ENCODE measurements around the gene TUBB4A. TPM values are rescaled to one million over a fixed set of nuclear protein-coding genes. Genes with fewer than 3 reads are reported as not detected.
"Not testable (repeated sequence)": the region's sequence is repeated elsewhere in the genome, so short reads cannot be mapped to it uniquely, and the experiment has no call there.

Gene TUBB4A
- total RNA-seq, 1 donor from 2014 or later, result 0.40 TPM

- DNase-seq (ENCODE audit: low spot score), result no peak
- intact Hi-C loops (cut with DNase I), result no loop called here
These were observed 26.5 kb upstream of the TUBB4A start for GRCh38 chr19:6528544-6529121.

GRCh38 chr19:6527893-6528543, 25.9 kb upstream of the TUBB4A start:
- DNase-seq (ENCODE audit: low spot score), result no peak
- intact Hi-C loops (cut with DNase I), result no loop called here

- DNase-seq (ENCODE audit: low spot score), result no peak
- intact Hi-C loops (cut with DNase I), result no loop called here
These were observed 22.2 kb upstream of the TUBB4A start for GRCh38 chr19:6524311-6524710.

GRCh38 chr19:6522712-6523111, 20.6 kb upstream of the TUBB4A start:
- DNase-seq (ENCODE audit: low spot score), result no peak
- intact Hi-C loops (cut with DNase I), result no loop called here

- no peak for DNase-seq (ENCODE audit: low spot score)
- intact Hi-C loops (cut with DNase I), result no loop called here
These were observed 19.9 kb upstream of the TUBB4A start for GRCh38 chr19:6521718-6522646.

GRCh38 chr19:6519289-6519688, 17.2 kb upstream of the TUBB4A start:
- DNase-seq (ENCODE audit: low spot score), result no peak
- intact Hi-C loops (cut with DNase I), result loop anchor here (5.0 kb wide), 2 partner anchors 218 to 343 kb away; partner anchors contain the start of genes GPR108 and TRIP10

- no peak for DNase-seq (ENCODE audit: low spot score)
- intact Hi-C loops (cut with DNase I), result loop anchor here (5.0 kb wide), 2 partner anchors 219 to 344 kb away; partner anchors contain the start of genes GPR108 and TRIP10
These were observed 16.2 kb upstream of the TUBB4A start for GRCh38 chr19:6518145-6518911.

- intact Hi-C loops (cut with DNase I), result loop anchor here (1.0 to 5.0 kb wide), 3 partner anchors 117 to 346 kb away; partner anchors contain the start of genes GPR108 and TRIP10
- peak; percentile 93 for DNase-seq (ENCODE audit: low spot score)
These were observed 14.7 kb upstream of the TUBB4A start for GRCh38 chr19:6516659-6517291.

- intact Hi-C loops (cut with DNase I), result loop anchor here (5.0 kb wide), 2 partner anchors 221 to 346 kb away; partner anchors contain the start of genes GPR108 and TRIP10
These were observed 14.0 kb upstream of the TUBB4A start for GRCh38 chr19:6516018-6516658.

DNA sequence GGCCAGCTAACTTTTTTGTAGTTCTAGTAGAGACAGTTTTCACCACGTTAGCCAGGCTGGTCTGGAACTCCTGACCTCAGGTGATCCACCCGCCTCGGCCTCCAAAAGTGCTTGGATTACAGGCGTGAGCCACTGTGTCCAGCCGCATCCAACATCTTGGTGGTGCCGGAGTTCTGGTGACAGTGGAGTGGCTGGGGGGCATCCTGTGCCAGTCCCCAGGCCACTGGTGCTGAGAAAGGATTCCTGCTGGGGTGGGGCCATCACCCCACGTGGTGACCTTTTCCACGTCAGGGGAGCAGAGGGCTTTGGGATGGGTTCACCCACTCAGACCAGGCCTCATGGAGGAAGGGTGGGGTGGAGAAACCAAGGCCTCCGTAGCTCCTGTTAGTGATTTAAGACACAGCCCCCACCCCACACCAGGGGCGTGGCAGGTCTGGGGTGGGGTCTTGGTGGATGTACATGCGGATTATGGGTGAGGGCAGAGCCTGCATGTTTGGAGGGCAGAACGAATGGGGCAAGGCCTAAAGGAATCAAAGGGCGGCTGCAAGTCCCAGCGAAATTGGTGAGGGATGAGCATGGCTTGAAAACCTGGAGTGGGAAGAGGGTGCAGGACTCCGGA, 12.9 kb upstream of the TUBB4A start:
- DNase-seq (ENCODE audit: low spot score), result no peak
- intact Hi-C loops (cut with DNase I), result loop anchor here (5.0 kb wide), 2 partner anchors 222 to 347 kb away; partner anchors contain the start of genes GPR108 and TRIP10

More at GRCh38 chr19:6516018-6516658, 14.0 kb upstream of the TUBB4A start:
- DNase-seq (ENCODE audit: low spot score), result peak; percentile 94

DNA sequence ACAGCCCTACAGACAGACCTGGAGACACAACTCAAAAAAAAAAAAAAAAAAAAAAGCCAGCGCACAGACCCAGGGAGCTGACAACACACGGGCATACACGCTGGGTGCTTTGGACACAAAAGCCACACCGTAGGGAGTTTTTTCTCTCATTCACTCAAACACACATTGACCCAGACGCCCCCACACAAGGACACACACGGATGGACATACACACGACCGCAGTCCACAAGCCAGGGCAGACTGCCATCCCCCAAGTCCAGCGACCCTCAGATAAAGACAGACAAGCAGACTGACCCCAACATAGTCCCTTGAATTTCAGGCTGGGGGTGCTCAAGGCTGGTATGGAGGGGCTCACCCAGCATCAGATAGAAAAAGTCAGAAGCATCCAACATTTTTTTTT, 12.0 kb upstream of the TUBB4A start:
- intact Hi-C loops (cut with DNase I), result no loop called here
- DNase-seq (ENCODE audit: low spot score), result no peak

- intact Hi-C loops (cut with DNase I), result no loop called here
- DNase-seq (ENCODE audit: low spot score), result no peak
These were observed 8.5 kb upstream of the TUBB4A start for GRCh38 chr19:6510618-6511017.

DNA sequence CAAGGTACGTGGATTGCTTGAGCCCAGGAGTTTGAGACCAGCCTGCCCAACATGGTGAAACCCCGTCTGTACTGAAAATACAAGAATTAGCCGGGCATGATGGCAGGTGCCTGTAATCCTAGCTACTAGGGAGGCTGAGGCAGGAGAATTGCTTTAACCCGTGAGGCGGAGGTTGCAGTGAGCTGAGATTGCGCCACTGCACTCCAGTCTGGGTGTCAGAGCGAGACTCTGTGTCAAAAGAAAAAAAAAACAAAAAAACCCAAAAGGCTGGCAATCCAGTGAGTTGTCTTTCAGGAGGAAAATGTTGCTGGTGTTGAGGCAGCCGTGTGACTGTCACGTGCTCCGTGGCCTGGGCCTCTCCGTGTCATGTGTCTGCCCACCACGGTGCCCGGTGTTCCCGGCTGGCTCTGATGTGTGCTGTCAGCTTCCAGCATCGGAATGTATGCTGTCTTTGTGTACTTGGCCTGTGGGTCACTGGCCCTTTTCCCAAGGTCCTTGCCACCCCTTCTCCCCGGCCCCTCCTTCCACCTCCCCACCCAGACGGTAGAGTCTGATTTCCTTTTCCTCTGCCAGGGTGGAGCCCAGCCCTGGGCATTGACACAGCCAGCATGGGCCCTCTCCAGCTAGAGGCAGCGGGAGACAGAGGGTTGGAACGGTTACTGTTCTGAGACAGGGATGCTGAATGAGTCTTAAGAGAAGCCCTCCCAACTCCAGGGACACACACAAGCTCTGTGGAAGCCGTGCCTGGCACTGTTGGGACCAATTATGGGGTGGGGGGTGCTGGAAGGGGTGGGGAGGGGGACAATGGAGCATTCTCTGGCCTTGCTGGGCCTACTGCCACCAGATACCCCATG, 7.2 kb upstream of the TUBB4A start:
- DNase-seq (ENCODE audit: low spot score), result no peak
- intact Hi-C loops (cut with DNase I), result no loop called here

- intact Hi-C loops (cut with DNase I); DNase-seq (ENCODE audit: low spot score): not testable (repeated sequence)
These were observed 6.1 kb upstream of the TUBB4A start for GRCh38 chr19:6508028-6508771.

DNA sequence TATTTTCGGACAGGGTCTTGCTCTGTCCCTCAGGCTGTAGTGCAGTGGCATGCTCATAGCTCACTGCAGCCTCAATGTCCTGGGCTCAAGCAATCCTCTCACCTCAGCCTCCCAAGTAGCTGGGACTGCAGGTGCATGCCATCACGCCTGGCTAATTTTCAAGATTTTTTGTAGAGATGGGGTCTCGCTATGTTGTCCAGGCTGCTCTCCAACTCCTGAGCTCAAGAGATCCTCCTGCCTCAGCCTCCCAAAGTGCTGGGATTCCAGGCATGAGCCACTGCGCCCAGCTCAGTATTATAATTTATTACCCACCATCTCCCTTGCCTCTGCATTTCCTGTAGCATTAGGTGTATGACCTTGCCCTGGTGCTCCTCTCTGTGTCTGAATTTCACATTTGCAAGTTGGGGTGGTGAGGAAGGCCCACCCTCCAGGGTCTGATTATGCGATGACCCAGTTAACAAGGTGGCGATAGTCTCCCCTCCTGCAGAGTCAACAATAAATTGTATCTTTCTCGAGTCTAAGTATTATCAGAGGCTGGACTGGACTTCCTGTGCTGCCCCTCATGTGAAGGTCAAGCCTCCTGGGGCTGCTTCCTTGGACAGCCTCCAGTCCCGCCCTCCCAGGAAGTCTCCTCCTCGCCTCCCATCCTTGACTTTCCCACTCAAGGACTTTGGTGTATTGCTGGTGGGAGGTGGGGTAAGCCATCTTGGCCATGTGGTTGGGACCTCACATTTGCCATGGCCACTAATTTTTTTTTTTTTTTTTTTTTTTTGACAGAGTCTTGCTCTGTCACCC, 1.5 kb upstream of the TUBB4A start:
- no peak for DNase-seq (ENCODE audit: low spot score)
- intact Hi-C loops (cut with DNase I), result no loop called here

Data from cardiac septum (tissue), 1 donor.